Heart right ventricle (tissue), 16 donors: ENCODE measurements around the gene DTNB. TPM values are rescaled to one million over a fixed set of nuclear protein-coding genes. Genes with fewer than 3 reads are reported as not detected.

Source experiments
- ATAC-seq, 8 donors: fragments of 200-7000 bp; cut with Tn5 transposase; one replicate each; pipeline ENCODE4 v1.9.1; 2020; ENCODE audit warnings: mild to moderate bottlenecking in 8 of 8, moderate library complexity in 8 of 8, moderate number of reproducible peaks in 1 of 8
- DNase-seq, 2 donors: peaks; one replicate each; pipeline ENCODE4 v3.0.0-alpha.2; 2020
- H3K27ac ChIP-seq, 10 donors: fragments of 200-600 bp; sonication (generic) in 2 of 10; one replicate each; pipeline versions ENCODE4 v1.5.0 to v1.8.0; 2020 to 2022; ENCODE audit warnings: mild to moderate bottlenecking in 3 of 10
- H3K27me3 ChIP-seq, 7 donors: fragments of 200-600 bp; one replicate each; pipeline ENCODE4 v1.8.0; 2021 to 2022; ENCODE audit warnings: mild to moderate bottlenecking in 2 of 7
- H3K36me3 ChIP-seq, 9 donors: fragments of 200-600 bp; sonication (generic) in 1 of 9; one replicate each; pipeline versions ENCODE4 v1.5.0 to v1.8.0; 2020 to 2022; ENCODE audit warnings: mild to moderate bottlenecking in 2 of 9
- H3K4me1 ChIP-seq, 9 donors: fragments of 200-600 bp; sonication (generic) in 1 of 9; one replicate each; pipeline versions ENCODE4 v1.5.0 to v1.8.0; 2020 to 2022; ENCODE audit warnings: mild to moderate bottlenecking in 4 of 9
- H3K4me3 ChIP-seq, 10 donors: fragments of 200-600 bp; sonication (generic) in 2 of 10; one replicate each; pipeline versions ENCODE4 v1.5.0 to v1.8.0; 2020 to 2022; ENCODE audit warnings: mild to moderate bottlenecking in 7 of 10, moderate library complexity in 2 of 10
- H3K9me3 ChIP-seq, 11 donors: fragments of 200-600 bp in 10 of 11; sonication (generic) in 2 of 11; one replicate each; pipeline versions ENCODE4 v1.5.0 to v1.8.0; 2013 to 2022; ENCODE audit warnings: mild to moderate bottlenecking in 2 of 11, control low read depth in 1 of 11, moderate library complexity in 1 of 11
- CTCF ChIP-seq, 9 donors: fragments of 200-600 bp; sonication (generic) in 2 of 9; IDR thresholded peaks; one replicate each; pipeline versions ENCODE4 v1.5.0 to v1.8.0; 2021 to 2022; ENCODE audit warnings: antibody characterized with exemption in 9 of 9, mild to moderate bottlenecking in 5 of 9, moderate library complexity in 1 of 9
- WGBS, 2 donors: extraction: QIAGEN DNeasy Blood & Tissue Kit; methylation state at CpG; one replicate each; pipeline ENCODE4 v1.1.7; 2013; ENCODE audit warnings: inconsistent platforms in 1 of 2; 5-methylcytosine and 5-hydroxymethylcytosine counted together
- intact Hi-C, 10 donors: fragments of 100-400 bp; cut with DNase I; formaldehyde crosslinking; loops; one replicate each; pipeline versions ENCODE4 v1.11.1 to v1.14.2; 2022
- polyA plus RNA-seq, 2 donors: library from polyadenylated mRNA; stranded (reverse); fragments of 200-250 nt; gene quantifications; one replicate each; pipeline ENCODE4 v1.2.3, GENCODE V29; 2013
- total RNA-seq, 10 donors: library from RNA; stranded (reverse); fragmentation: NEBNext Ultra II Directional in 3 of 10; extraction: Animal tissue kit (Norgen Biotek cat#: 25700) in 3 of 10; gene quantifications; one replicate each; pipeline versions ENCODE4 v1.2.1 to v1.2.4, GENCODE V29; 2021 to 2023
- donor health status: Arrhythmogenic right ventricular cardiomyopathy.
- donor health status: ischemic (EF 13 %, LVEDD 7.1; RV severe dilation, severe dysfunction).
- donor health status: healthy with polysubstance abuse.
- donor health status: DM: no; HTN: yes; CAD: no.
- donor health status: DM: no; HTN: no; CAD: no.
- donor health status: ischemic (EF 25% LVEDD 6.9; RV normal size, moderate dysfunction).
- donor health status: ischemic (EF 25% LVEDD 5.7; RV mildly dilated, moderate dysfunction).
- donor health status: healthy.
- donor health status: DM: yes; HTN: yes; CAD: no.
- donor health status: Ischemic cardiomyopathy.
- donor health status: ischemic (EF 35%, LVEDD 5.7; RV mildly dilated, moderate dysfunction).
- donor health status: nonischemic (EF 11% LVEDD 7.7; RV severe dilation, severe dysfunction).
- donor health status: DM: yes; HTN: yes; CAD: no.
- donor health status: PGD.
- donor health status: ischemic (EF 29% LVEDD 5.4; RV normal size, mild dysfunction).
- donor health status: nonischemic (EF 23%, LVEDD 6.1; RV moderate dilation, normal function).

DTNB gene
- total and polyA plus RNA-seq, 12 donors, result 2.8 to 11.3 (median 7.8) TPM

DNA sequence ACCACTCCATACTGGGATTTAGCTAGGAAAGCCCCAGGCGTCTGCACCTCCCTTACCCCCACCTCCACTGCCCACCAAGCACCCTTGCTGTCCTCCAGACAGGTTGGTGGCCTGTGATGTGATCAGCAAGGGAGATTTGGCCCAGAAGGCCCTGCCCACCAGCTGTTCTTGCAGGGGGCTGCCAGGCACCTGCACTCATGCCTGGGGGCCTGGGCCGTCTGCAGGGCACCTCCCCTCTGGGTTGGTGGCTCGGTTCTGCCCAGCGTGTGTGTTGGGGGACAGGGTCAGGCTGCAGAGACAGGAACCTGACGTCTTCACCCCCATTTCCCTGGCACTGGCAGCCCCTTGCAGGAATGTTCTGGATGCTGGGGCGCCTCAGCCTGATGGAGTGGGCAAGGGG, 337.4 kb downstream of the DTNB start:
- Histone ChIP-seq H3K4me3 (no peak overlapping the region), H3K36me3 (no peaks in the 10 kb centered on the region), H3K4me1 (peaks cover 19 to 96% (median 79%) of the 10 kb centered on the region in 9 donors), H3K9me3 (no peaks in the 10 kb centered on the region), H3K27ac (peak overlapping the region in 7 of 10 donors; percentile 19 to 91 (median 44)), H3K27me3 (no peaks in the 10 kb centered on the region)
- no peak for DNase-seq
- ATAC-seq, result no peak
- intact Hi-C loops, result loop anchor here in 1 of 10 donors (10.0 kb wide), 1 partner anchor 51 kb away; no protein-coding TSS in a partner anchor
- no peak for TF ChIP-seq CTCF (IDR thresholded peaks at IDR 0.05)
- 62 to 71% methylated on average over 6 of the region's 6 CpGs for WGBS, 2 donors

GRCh38 chr2:25335204-25335603, 338.2 kb downstream of the DTNB start:
- ATAC-seq (no peak), DNase-seq (no peak)
- Histone ChIP-seq H3K9me3 (no peaks in the 10 kb centered on the region), H3K36me3 (no peaks in the 10 kb centered on the region), H3K4me1 (peaks cover 19 to 99% (median 77%) of the 10 kb centered on the region in 9 donors), H3K27ac (peak overlapping the region in 8 of 10 donors; percentile 11 to 91 (median 39)), H3K27me3 (no peaks in the 10 kb centered on the region), H3K4me3 (no peak overlapping the region)
- WGBS, 2 donors, result 69 to 74% methylated on average over 8 of the region's 8 CpGs
- intact Hi-C loops, result loop anchor here in 1 of 10 donors (10.0 kb wide), 1 partner anchor 50 kb away; no protein-coding TSS in a partner anchor
- TF ChIP-seq CTCF (IDR thresholded peaks at IDR 0.05), result no peak

GRCh38 chr2:25334482-25334881, 338.9 kb downstream of the DTNB start:
- Histone ChIP-seq H3K27me3 (no peaks in the 10 kb centered on the region), H3K9me3 (no peaks in the 10 kb centered on the region), H3K4me3 (no peak overlapping the region), H3K36me3 (no peaks in the 10 kb centered on the region), H3K4me1 (peaks cover 12 to 98% (median 70%) of the 10 kb centered on the region in 9 donors), H3K27ac (peak overlapping the region in 5 of 10 donors; percentile 36 to 91 (median 49))
- ATAC-seq (peak in 1 of 8 donors; percentile 31), DNase-seq (no peak)
- WGBS, 2 donors, result 76 to 78% methylated on average over 8 of the region's 8 CpGs
- intact Hi-C loops, result loop anchor here in 1 of 10 donors (10.0 kb wide), 1 partner anchor 50 kb away; no protein-coding TSS in a partner anchor
- no peak for TF ChIP-seq CTCF (IDR thresholded peaks at IDR 0.05)

DNA sequence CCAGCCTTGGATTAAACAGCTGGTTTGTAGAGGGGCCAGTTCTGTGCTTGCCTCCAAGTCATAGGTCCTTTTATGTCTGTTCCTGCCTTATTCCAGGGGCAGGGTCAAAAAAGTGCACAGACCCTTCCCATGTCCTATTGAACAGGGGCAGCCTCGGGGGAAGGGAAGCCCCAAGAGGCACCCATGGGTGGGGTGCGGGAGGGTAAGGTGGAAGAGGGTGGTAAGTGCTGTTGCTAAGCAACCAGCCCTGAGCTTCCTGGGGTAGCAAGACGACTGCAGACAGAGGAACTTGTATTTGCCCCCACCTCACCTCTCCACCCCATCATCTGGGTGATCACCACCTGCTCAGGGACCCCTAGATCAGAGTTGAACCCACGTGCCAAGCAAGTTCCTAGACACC, 339.4 kb downstream of the DTNB start:
- no peaks in the 10 kb centered on the region for H3K9me3 ChIP-seq
- H3K36me3 ChIP-seq, result no peaks in the 10 kb centered on the region
- ATAC-seq, result no peak
- no peak for TF ChIP-seq CTCF (IDR thresholded peaks at IDR 0.05)
- intact Hi-C loops, result loop anchor here in 1 of 10 donors (10.0 kb wide), 1 partner anchor 49 kb away; no protein-coding TSS in a partner anchor
- no peaks in the 10 kb centered on the region for H3K27me3 ChIP-seq
- 59 to 75% methylated on average over 4 of the region's 4 CpGs for WGBS, 2 donors
- H3K4me1 ChIP-seq, result peaks cover 7 to 98% (median 69%) of the 10 kb centered on the region in 9 donors
- H3K4me3 ChIP-seq, result no peak overlapping the region
- H3K27ac ChIP-seq, result peak overlapping the region in 5 of 10 donors; percentile 36 to 91 (median 49)
- no peak for DNase-seq
